K562 (cell line): ENCODE measurements around the gene NT5DC1. TPM values are rescaled to one million over a fixed set of nuclear protein-coding genes. Genes with fewer than 3 reads are reported as not detected.

Experiments
- ATF7 ChIP-seq: fragments of 450-650 bp; IDR thresholded peaks from 2 replicates; pipeline ENCODE4 v1.7.1; 2014; ENCODE audit warnings: mild to moderate bottlenecking, moderate library complexity
- EGR1 ChIP-seq: fragments of 450-650 bp; conservative IDR thresholded peaks from 2 replicates; pipeline ENCODE4 v1.6.1; 2017; ENCODE audit warnings: mild to moderate bottlenecking
- EP400 ChIP-seq: fragments of 450-650 bp; IDR thresholded peaks from 2 replicates; pipeline ENCODE4 v1.6.1; 2017; ENCODE audit warnings: antibody characterized with exemption, mild to moderate bottlenecking, moderate library complexity
- GTF2E2 ChIP-seq: fragments of 200-800 bp; sonication (Bioruptor generic); IDR thresholded peaks from 2 replicates; pipeline ENCODE4 v1.6.1; 2016; ENCODE audit warnings: missing genetic modification characterization, missing compliant biosample characterization
- MCM5 ChIP-seq: fragments of 450-650 bp; IDR thresholded peaks from 2 replicates; pipeline ENCODE4 v1.6.1; 2016; ENCODE audit warnings: low read depth
- NFIX ChIP-seq: fragments of 250-450 bp; sonication (Bioruptor Pico); IDR thresholded peaks from 2 replicates; pipeline ENCODE4 v1.4.0; 2020; ENCODE audit warnings: low read depth, mild to moderate bottlenecking, moderate library complexity
- NFXL1 ChIP-seq: fragments of 450-650 bp; formaldehyde crosslinking; IDR thresholded peaks from 2 replicates; pipeline ENCODE4 v1.4.0; 2021; ENCODE audit warnings: mild to moderate bottlenecking
- PHF8 ChIP-seq: fragments of 200-600 bp; sonication (generic); IDR thresholded peaks from 2 replicates; pipeline ENCODE4 v1.6.1; 2012; ENCODE audit warnings: mixed run types, mild to moderate bottlenecking, inconsistent platforms, low read length, moderate library complexity, borderline replicate concordance
- TAL1 ChIP-seq: fragments of 450-650 bp; IDR thresholded peaks from 2 replicates; pipeline ENCODE4 v1.6.1; 2016; ENCODE audit warnings: mild to moderate bottlenecking
- ZFP1 ChIP-seq: fragments of 450-650 bp; formaldehyde crosslinking; IDR thresholded peaks from 2 replicates; pipeline ENCODE4 v1.4.0; 2020; ENCODE audit warnings: mild to moderate bottlenecking, mixed read lengths
- ZKSCAN8 ChIP-seq: fragments of 200-800 bp; sonication (Bioruptor generic); IDR thresholded peaks from 2 replicates; pipeline ENCODE4 v1.6.1; 2016; ENCODE audit warnings: missing genetic modification characterization, missing compliant biosample characterization
- ZNF282 ChIP-seq: sonication (generic); formaldehyde crosslinking; IDR thresholded peaks from 2 replicates; pipeline ENCODE4 v1.8.1; 2023; ENCODE audit warnings: missing genetic modification reagents
- ZNF507 ChIP-seq: conservative IDR thresholded peaks from 2 replicates; pipeline ENCODE4 v1.6.1; 2017; ENCODE audit warnings: missing genetic modification characterization, missing compliant biosample characterization
- polyA plus RNA-seq, 8 experiments: library from polyadenylated mRNA; depleted of rRNA in 4 of 8; stranded (reverse) in 5 of 8; unstranded in 3 of 8; fragments of >200 nt; fragmentation: Nextera tagmentation in 2 of 8; fragmentation: Illumina TruSeq in 1 of 8; extraction: Ambion mirVana in 2 of 8; extraction: Trizol in 1 of 8; gene quantifications; 2 replicates each; pipeline versions ENCODE4 v1.2.1 to v1.2.3, GENCODE V29; 2011 to 2014; ENCODE audit warnings: inconsistent platforms in 1 of 8, missing spikeins in 1 of 8
- total RNA-seq, 7 experiments: library from RNA; depleted of rRNA in 6 of 7; stranded (reverse); fragments of >200 nt in 6 of 7; fragmentation: Illumina TruSeq in 2 of 7; extraction: Trizol in 2 of 7; gene quantifications; 2 replicates each; pipeline versions ENCODE4 v1.2.1 to v1.2.3, GENCODE V29; 2011 to 2021; ENCODE audit warnings: low replicate concordance in 1 of 7
- TF ChIP-seq, protein P1 (sequence below), 2 experiments: fragments of 450-650 bp in 1 of 2; sonication (generic) in 1 of 2; formaldehyde crosslinking in 1 of 2; IDR thresholded peaks; 2 replicates each; pipeline versions ENCODE4 v1.7.1 to v1.9.0; 2016 to 2022; ENCODE audit warnings: inconsistent platforms in 1 of 2, mild to moderate bottlenecking in 1 of 2, missing genetic modification reagents in 1 of 2
- TF ChIP-seq, protein P2 (sequence below), 2 experiments: fragments of 450-650 bp; IDR thresholded peaks; 2 replicates each; pipeline ENCODE4 v1.6.1; 2018; ENCODE audit warnings: mild to moderate bottlenecking in 2 of 2, low read depth in 1 of 2; ENCODE audit not compliant: partially characterized antibody in 2 of 2

Gene NT5DC1
- total and polyA plus RNA-seq, 9 of the 15 experiments (the other 6 are each of a cell fraction or from before 2014, with no cell fraction given): 4.9 to 28.5 (median 16.3) TPM

DNA sequence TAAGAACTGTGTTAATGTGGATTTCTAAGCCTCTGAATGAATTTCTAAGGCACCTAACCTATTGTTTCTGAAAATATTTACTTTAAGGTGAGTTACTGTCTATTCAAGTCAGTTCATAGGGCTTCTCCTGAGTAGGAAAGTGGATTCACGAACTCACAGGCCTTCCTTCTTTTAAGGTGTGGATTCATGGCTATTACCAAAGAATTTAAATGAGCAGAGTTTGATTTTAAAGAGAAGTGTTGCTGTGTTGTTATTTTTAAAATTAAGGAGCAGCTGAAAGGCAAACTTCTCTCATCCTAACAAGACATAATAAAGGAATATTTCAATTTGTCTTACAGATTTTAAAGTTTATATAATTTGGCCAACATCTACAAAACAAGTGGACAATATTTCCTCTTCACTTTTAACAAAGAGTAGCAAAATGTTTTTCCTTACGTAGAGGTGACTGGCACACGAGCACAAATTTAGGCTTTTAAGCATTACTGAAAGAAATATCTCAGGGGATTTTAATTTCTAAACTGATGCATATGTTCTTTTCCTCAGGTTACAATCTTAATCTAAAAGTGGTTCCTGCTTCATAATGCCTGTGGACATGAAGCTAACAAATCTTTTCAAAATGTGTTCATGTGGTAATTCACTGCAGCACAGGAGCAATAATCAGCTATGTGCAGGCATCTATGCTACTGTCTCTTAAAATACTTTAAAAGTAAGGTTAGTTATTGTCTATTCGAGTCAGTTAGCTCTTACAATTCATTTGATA lies 153.8 kb downstream of the NT5DC1 start (continued):
- TF ChIP-seq ZNF282 (CRISPR knock-in tag): no peak
- TF ChIP-seq EGR1: no peak
- no peak for TF ChIP-seq ZKSCAN8 (CRISPR knock-in tag)
- peak; percentile 31; the same call in 1 of the 2 replicates for TF ChIP-seq PHF8
- 0 out of 2 replicates have a peak, but pooled peaks have one; percentile 24 for TF ChIP-seq ATF7
- TF ChIP-seq, protein P1, sequence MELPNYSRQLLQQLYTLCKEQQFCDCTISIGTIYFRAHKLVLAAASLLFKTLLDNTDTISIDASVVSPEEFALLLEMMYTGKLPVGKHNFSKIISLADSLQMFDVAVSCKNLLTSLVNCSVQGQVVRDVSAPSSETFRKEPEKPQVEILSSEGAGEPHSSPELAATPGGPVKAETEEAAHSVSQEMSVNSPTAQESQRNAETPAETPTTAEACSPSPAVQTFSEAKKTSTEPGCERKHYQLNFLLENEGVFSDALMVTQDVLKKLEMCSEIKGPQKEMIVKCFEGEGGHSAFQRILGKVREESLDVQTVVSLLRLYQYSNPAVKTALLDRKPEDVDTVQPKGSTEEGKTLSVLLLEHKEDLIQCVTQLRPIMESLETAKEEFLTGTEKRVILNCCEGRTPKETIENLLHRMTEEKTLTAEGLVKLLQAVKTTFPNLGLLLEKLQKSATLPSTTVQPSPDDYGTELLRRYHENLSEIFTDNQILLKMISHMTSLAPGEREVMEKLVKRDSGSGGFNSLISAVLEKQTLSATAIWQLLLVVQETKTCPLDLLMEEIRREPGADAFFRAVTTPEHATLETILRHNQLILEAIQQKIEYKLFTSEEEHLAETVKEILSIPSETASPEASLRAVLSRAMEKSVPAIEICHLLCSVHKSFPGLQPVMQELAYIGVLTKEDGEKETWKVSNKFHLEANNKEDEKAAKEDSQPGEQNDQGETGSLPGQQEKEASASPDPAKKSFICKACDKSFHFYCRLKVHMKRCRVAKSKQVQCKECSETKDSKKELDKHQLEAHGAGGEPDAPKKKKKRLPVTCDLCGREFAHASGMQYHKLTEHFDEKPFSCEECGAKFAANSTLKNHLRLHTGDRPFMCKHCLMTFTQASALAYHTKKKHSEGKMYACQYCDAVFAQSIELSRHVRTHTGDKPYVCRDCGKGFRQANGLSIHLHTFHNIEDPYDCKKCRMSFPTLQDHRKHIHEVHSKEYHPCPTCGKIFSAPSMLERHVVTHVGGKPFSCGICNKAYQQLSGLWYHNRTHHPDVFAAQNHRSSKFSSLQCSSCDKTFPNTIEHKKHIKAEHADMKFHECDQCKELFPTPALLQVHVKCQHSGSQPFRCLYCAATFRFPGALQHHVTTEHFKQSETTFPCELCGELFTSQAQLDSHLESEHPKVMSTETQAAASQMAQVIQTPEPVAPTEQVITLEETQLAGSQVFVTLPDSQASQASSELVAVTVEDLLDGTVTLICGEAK (IDR thresholded peaks at IDR 0.05): peak; percentile 7; the same call in 1 of the 2 replicates
- TF ChIP-seq, protein P1 (CRISPR knock-in tag; IDR thresholded peaks at IDR 0.05): no peak
- TF ChIP-seq NFIX (CRISPR knock-in tag): no peak
- peak; percentile 63; the same call in 1 of the 2 replicates for TF ChIP-seq EP400
- TF ChIP-seq NFXL1 (CRISPR knock-in tag): no peak
- no peak for TF ChIP-seq MCM5
- no peak for TF ChIP-seq ZFP1
- no peak for TF ChIP-seq ZNF507 (tag)
- TF ChIP-seq TAL1: no peak
- TF ChIP-seq, protein P2, sequence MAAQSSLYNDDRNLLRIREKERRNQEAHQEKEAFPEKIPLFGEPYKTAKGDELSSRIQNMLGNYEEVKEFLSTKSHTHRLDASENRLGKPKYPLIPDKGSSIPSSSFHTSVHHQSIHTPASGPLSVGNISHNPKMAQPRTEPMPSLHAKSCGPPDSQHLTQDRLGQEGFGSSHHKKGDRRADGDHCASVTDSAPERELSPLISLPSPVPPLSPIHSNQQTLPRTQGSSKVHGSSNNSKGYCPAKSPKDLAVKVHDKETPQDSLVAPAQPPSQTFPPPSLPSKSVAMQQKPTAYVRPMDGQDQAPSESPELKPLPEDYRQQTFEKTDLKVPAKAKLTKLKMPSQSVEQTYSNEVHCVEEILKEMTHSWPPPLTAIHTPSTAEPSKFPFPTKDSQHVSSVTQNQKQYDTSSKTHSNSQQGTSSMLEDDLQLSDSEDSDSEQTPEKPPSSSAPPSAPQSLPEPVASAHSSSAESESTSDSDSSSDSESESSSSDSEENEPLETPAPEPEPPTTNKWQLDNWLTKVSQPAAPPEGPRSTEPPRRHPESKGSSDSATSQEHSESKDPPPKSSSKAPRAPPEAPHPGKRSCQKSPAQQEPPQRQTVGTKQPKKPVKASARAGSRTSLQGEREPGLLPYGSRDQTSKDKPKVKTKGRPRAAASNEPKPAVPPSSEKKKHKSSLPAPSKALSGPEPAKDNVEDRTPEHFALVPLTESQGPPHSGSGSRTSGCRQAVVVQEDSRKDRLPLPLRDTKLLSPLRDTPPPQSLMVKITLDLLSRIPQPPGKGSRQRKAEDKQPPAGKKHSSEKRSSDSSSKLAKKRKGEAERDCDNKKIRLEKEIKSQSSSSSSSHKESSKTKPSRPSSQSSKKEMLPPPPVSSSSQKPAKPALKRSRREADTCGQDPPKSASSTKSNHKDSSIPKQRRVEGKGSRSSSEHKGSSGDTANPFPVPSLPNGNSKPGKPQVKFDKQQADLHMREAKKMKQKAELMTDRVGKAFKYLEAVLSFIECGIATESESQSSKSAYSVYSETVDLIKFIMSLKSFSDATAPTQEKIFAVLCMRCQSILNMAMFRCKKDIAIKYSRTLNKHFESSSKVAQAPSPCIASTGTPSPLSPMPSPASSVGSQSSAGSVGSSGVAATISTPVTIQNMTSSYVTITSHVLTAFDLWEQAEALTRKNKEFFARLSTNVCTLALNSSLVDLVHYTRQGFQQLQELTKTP (IDR thresholded peaks at IDR 0.05; ENCODE audit: low read depth in 1 of 2, partially characterized antibody in 2 of 2): peak in 1 of 2 experiments; percentile 13
- TF ChIP-seq GTF2E2 (tag): 0 out of 2 replicates have a peak, but pooled peaks have one; percentile 54
